AG10803 (cell line): Measurements from ENCODE around the gene NTMT2.

Experiments used
- DNase-seq: peaks from one replicate; pipeline ENCODE4 v3.0.0; 2010; ENCODE audit warnings: low read depth
- H3K4me3 ChIP-seq: 2 replicates; pipeline ENCODE4 v1.5.1; 2011; ENCODE audit warnings: mild to moderate bottlenecking, low read length, control low read depth
- CTCF ChIP-seq: conservative IDR thresholded peaks from 2 replicates; pipeline ENCODE4 v1.5.1; 2011; ENCODE audit warnings: mild to moderate bottlenecking, low read length, control low read depth, inconsistent platforms

The NTMT2 gene

GRCh38 chr1:170145061-170145460 is 698 bp upstream of the NTMT2 start:
- no peak overlapping the region for H3K4me3 ChIP-seq
- TF ChIP-seq CTCF: no peak
- no peak for DNase-seq

- no peak for TF ChIP-seq CTCF
- H3K4me3 ChIP-seq: no peak overlapping the region
- no peak for DNase-seq
Measured at GRCh38 chr1:170146720-170147263, 1.0 kb downstream of the NTMT2 start.

GRCh38 chr1:170149241-170149640 is 3.5 kb downstream of the NTMT2 start:
- DNase-seq: peak; percentile 63
- no peak overlapping the region for H3K4me3 ChIP-seq
- no peak for TF ChIP-seq CTCF

- TF ChIP-seq CTCF: no peak
- no peak overlapping the region for H3K4me3 ChIP-seq
Measured at GRCh38 chr1:170150016-170150415, 4.3 kb downstream of the NTMT2 start.

GRCh38 chr1:170150921-170151320 is 5.2 kb downstream of the NTMT2 start:
- no peak for TF ChIP-seq CTCF
- no peak for DNase-seq
- no peak overlapping the region for H3K4me3 ChIP-seq

More at GRCh38 chr1:170150016-170150415, 4.3 kb downstream of the NTMT2 start:
- peak; percentile 48 for DNase-seq

GRCh38 chr1:170153417-170153816 is 7.7 kb downstream of the NTMT2 start:
- no peak for DNase-seq
- no peak for TF ChIP-seq CTCF
- no peak overlapping the region for H3K4me3 ChIP-seq

- H3K4me3 ChIP-seq: no peak overlapping the region
- no peak for DNase-seq
- TF ChIP-seq CTCF: no peak
Measured at GRCh38 chr1:170155055-170155454, 9.3 kb downstream of the NTMT2 start.
